LNCAP (cell line): ENCODE measurements around the gene KAZN.

ENCODE experiments used
- CTCF ChIP-seq: fragments of 450-650 bp; IDR thresholded peaks from 2 replicates; pipeline ENCODE4 v1.5.1; 2017; ENCODE audit warnings: mild to moderate bottlenecking

Gene KAZN

GRCh38 chr1:15035236-15035635 lies 436.8 kb downstream of the KAZN start:
- no peak for TF ChIP-seq CTCF

- no peak for TF ChIP-seq CTCF
These were observed 437.6 kb downstream of the KAZN start for GRCh38 chr1:15036101-15036500.

- no peak for TF ChIP-seq CTCF
These were observed 439.9 kb downstream of the KAZN start for GRCh38 chr1:15038232-15039016.

- no peak for TF ChIP-seq CTCF
These were observed 440.6 kb downstream of the KAZN start for GRCh38 chr1:15039017-15039648.

GRCh38 chr1:15039901-15040300 lies 441.4 kb downstream of the KAZN start:
- no peak for TF ChIP-seq CTCF

GRCh38 chr1:15042866-15043265 lies 444.4 kb downstream of the KAZN start:
- no peak for TF ChIP-seq CTCF

- no peak for TF ChIP-seq CTCF
These were observed 445.4 kb downstream of the KAZN start for GRCh38 chr1:15043934-15044333.
